Hepatocyte (in vitro differentiated cells): ENCODE results near the gene PKD2L1.

Experiments used
- EZH2 ChIP-seq: fragments of 200-600 bp; sonication (generic); IDR thresholded peaks from 2 replicates; pipeline ENCODE4 v1.6.1; 2016; ENCODE audit warnings: antibody characterized with exemption, mild to moderate bottlenecking, borderline replicate concordance
- EZH2phosphoT487 ChIP-seq: fragments of 200-600 bp; sonication (generic); IDR thresholded peaks from one replicate; pipeline ENCODE4 v1.6.1; 2018; ENCODE audit warnings: antibody characterized with exemption, mild to moderate bottlenecking, low read depth, moderate library complexity; ENCODE audit not compliant: unreplicated experiment, severe bottlenecking
- TF ChIP-seq, protein P1 (sequence below): fragments of 200-600 bp; sonication (generic); IDR thresholded peaks from 2 replicates; pipeline ENCODE4 v1.5.1; 2016; ENCODE audit warnings: antibody characterized with exemption, mild to moderate bottlenecking; ENCODE audit not compliant: poor library complexity

DNA sequence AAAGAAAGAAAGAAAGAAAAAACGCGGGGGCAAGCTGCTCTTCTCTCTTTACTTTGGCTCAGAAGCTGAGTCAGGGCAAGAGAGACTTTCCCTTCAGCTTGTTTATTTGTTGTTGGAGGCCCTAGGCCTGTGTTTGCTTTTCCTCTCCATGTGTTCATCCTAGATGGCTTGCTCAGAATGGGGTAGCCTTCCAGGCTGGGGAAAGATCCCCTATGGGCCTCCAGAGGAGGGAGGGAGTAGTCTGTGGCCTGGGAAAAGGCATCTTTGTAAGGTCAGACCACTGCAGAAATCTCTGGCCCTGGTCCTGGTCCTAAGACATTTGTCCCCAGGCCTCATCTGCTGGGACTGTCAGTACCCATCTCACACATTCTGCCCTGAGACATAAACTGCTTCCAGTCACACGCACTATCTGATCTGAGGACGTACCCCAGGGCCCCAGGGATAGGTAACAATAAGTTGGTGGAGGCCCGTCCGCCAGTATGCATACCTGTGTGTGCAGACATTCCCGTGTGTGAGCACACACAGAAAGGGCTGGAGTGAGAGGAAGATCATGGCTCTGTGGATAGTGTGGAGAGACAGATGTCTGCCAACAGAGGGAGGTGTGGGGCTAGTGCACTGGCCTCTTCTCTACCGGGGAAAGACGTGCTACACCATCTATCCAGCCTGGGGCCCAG is 12.1 kb upstream of the PKD2L1 start:
- TF ChIP-seq, protein P1, sequence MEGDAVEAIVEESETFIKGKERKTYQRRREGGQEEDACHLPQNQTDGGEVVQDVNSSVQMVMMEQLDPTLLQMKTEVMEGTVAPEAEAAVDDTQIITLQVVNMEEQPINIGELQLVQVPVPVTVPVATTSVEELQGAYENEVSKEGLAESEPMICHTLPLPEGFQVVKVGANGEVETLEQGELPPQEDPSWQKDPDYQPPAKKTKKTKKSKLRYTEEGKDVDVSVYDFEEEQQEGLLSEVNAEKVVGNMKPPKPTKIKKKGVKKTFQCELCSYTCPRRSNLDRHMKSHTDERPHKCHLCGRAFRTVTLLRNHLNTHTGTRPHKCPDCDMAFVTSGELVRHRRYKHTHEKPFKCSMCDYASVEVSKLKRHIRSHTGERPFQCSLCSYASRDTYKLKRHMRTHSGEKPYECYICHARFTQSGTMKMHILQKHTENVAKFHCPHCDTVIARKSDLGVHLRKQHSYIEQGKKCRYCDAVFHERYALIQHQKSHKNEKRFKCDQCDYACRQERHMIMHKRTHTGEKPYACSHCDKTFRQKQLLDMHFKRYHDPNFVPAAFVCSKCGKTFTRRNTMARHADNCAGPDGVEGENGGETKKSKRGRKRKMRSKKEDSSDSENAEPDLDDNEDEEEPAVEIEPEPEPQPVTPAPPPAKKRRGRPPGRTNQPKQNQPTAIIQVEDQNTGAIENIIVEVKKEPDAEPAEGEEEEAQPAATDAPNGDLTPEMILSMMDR, result peak; percentile 61
- TF ChIP-seq EZH2 (no peak), EZH2phosphoT487 (no peak)
